HG02840 (cell line): ENCODE results near the gene LIX1.
"Not testable (repeated sequence)": the region's sequence is repeated elsewhere in the genome, so short reads cannot be mapped to it uniquely, and the experiment has no call there.

Source experiments
- ATAC-seq: cut with Tn5 transposase; IDR thresholded peaks from one replicate; pipeline ENCODE4 v1.9.1; 2021; ENCODE audit warnings: mild to moderate bottlenecking, moderate library complexity, moderate number of reproducible peaks; ENCODE audit not compliant: unreplicated experiment, low FRiP score

Gene LIX1

DNA sequence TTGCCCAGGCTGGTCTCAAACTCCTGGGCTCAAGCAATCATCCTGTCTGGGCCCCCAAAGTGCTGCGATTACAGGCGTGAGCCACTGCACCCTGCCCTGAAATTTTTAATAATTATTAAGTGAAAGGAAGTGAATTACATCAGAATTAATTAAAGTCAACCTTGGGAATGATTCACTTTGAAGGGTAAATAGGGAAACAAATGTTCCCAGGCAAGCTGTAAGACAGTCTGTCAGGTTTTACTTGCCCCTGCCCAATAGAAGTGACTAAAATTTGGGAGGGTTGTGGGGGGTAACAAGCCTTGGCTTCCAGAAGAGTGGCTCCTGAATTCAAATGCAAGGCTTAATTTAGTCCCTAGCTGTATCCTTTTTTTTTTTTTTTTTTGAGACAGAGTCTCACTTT is 1.3 kb upstream of the LIX1 start:
- ATAC-seq: no peak

DNA sequence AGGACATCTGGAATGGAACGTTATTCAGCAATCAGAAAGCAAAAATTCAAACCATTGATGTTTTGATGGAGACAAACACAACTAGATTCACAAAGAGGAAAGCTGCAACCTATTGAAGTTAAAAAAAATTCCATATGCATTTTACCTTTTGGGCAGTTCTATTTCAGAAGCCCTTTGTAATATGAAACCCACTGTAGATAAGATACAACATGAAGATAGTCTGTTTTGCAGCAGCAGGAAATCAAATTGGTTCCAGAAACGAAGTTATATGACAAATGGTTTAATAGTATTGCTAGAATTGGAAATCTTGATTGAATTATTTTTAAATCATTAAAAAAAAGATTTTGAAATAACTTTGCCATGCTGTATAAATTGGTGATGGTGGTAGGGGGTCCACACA is 872 bp downstream of the LIX1 start:
- no peak for ATAC-seq

DNA sequence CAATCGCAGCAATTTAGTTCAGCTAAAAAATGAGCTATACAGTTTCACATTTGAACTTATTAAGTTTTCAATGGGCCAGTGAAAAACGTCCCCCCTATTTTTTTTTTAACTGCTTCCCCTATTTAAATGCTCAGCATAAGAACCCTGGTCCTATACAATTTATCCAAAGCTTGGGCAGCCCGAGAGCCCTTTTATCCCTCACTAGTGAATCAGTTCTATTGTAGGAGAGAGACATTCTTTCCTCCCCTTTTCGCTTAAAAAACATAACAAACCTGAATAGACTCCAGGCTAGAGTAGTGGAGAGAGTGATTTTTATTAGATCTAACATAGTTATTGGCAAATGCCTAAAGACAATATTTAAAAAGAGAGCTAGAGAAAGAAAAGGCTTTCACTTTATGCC is 1.4 kb downstream of the LIX1 start:
- no peak for ATAC-seq

DNA sequence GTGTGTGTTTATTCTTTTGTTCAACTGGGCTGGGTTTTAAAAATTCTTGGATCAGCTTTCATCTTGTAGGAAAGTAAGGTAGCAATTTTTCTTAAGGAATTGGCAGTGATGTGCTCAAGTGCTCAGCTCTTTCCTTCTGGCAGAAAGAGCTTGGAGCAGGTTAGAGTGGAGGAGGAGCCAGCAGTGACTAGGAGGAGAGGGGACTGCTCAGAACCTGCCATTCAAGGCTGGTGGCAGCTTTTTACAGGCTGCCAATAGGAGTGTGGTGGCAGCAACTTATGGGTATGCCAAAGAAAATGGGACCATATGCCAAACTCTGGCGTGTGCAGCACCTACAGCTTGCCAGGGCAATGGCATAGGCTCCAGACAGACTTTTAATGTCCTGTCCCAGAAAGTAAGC is 2.2 kb downstream of the LIX1 start:
- ATAC-seq: not testable (repeated sequence)

DNA sequence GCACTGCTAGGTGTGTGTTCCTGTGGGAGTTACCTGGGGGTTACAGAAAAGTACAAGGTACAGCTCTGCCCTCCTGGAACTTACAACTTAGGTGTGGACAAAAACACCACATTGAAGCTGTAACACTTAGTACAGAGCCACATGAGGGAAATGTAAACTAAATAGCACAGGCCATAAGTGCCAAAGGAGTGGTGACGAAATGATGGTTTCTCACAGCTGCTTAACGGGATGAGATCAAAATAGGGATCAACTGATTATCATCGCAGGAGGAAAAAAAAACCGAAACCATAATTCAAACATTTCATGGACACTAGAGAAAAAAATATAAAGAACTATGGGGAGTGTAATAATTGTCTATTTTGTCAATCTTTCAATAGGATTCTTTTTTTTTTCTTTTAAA is 5.9 kb downstream of the LIX1 start:
- ATAC-seq: no peak

DNA sequence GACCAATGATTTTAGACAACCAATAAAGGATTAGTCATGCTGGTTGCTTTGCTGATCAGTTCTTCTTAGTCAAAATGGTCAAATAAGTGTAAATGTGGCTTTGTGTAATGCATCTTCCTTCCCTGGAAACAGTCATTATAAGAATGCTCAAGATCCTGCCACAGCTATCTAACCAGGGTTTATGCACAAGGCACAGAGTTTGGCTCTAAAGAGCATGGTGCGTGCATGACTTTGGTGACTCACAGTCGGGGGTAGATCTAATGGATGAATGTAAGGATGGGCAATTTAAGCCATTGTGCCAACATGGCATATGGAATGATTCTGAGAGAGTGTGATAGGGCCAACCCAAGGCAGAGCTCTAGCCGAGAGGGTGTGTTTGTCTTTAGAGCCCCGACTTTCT is 6.5 kb downstream of the LIX1 start:
- no peak for ATAC-seq

DNA sequence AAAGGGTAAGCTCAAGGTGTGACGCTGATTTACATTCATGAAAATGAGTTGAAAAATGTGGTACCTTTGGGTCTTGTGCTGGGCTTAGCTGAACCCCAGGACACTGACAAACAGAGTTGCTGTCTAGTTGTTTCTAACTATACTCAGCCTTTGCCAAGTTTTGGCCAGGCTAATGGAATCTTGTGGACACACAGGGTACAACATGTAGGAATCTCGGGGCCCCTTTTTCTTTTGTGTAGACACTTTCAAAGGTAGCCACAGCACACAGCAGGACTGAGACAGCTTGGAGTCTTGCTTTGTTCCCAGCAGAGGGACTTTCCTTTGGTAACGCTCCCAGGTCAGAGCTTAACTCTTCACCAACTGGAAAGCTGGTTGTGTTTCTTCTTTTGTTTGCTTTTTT is 7.8 kb downstream of the LIX1 start:
- ATAC-seq: no peak

DNA sequence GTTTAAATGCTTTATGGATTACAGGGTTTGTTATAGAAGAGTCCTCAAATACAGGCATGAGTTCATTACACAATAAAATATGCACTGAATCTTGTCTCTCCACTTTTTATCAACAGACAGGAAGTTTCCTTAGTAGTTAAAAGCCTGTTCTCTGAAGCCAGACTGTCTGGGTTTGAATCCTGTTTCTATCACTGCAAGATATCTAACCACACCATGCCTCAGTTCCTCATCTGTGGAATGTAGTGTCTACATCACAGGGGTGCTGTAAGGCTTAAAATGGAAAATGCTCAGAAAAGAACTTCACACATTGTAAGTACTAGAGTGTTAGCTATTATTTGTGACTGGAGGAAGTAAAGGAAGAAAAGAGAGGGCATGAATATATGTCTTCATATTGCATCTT is 9.3 kb downstream of the LIX1 start:
- ATAC-seq: no peak

DNA sequence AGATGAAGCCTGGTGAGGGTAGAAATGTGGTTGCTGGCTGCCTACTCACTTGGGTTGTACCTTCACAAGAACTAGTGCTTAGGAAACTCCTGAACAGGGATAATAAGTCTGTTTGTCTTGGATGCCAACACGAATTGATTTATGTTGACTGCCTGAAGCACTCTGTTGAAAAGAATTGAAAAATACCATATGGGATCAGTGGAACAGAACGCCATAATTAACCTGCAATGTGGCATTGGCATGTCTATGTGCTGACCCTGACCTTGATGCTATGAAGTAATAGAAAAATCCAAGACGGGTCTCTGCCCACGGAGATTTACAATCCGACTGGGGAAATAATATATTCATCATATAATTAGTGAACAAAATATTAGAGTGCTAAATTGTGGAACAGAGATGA is 10.5 kb downstream of the LIX1 start:
- ATAC-seq: no peak

DNA sequence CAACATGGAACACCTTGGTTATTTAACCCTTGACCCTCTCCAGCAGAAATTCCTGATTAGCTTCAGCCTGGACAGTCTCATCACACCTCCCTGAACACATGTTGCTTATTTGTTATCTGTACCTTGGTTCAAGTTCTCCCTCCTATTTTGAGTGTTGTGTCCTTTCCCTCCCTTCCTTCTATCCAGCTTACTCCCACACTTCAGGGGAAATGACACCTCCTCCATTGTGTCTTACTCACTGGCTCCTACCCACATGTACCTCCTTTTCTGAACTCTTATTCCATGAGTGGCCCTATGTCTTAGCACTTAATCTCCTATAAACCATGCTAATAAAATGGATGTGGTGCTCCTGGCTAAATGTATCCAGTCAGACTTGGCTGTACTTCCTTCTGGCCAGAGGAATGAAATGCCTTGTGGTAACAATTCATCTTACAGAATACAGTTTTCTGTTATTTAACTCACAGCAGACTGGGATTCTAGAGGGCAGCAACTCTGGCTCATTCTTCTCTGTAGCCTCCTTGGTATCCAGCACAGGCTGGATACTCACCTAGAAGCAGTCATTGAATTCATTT is 11.2 kb downstream of the LIX1 start:
- no peak for ATAC-seq

DNA sequence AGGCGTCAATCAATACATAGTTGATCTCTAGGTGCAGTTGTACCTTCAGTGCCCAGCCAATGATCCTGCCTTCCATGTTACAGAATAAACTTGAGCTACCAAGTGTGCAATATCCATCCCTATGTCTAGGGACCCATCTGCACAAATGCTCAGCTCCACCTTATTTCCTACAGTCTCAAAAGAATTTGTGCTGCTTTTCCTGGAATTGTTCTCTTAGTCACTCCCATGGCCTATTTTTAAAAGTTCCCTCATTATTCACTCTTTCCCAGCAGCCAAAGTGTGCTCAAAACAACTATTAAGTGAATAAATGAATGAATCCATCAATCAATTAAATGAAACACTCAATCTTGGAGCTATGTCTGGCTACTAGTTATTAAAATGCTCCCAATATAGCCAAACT is 14.7 kb downstream of the LIX1 start:
- no peak for ATAC-seq

DNA sequence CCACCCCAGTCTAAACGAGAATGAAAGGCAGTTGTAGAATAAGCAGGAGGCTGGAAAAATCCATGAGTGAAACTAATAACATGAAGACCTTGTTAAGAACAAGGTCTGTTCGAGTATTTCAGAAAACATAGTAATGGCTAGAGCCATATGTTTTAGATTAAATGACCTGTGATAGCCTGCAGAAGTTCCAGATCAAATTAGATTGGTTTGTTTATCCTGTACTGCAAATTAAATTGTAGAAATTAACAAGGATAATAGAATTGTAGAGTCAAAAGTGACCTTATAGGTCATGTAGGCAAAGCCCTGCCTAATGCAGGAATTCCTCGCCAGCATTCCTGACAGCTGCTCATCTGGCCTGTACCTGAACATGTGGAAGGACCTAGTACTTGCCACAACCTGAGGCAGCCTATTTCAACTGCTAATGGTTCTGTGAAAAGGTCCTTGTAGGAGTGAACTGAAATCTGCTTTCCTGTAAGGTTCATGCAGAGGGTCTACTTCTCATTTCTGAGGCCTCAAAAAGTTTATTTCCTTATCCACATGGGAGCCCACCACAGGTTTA is 17.2 kb downstream of the LIX1 start:
- no peak for ATAC-seq

DNA sequence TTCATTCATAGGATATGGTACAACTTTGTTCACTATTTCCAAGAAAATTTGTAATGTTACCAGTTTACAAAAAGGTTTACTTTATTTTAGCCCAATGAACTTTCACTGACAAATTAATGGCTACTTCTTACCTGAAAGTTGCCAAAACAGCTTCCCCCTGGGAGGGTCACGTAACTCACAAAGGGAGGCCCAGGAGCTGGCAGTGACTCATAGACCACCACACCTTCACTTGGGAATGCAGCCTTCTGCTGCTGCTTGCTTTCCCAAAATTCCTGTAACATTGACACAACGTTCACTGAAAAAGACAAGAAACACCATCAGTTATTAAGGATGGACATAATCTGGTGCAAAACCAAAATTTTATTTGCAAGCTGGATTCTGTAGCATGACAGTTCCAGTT is 18.1 kb downstream of the LIX1 start:
- ATAC-seq: no peak

DNA sequence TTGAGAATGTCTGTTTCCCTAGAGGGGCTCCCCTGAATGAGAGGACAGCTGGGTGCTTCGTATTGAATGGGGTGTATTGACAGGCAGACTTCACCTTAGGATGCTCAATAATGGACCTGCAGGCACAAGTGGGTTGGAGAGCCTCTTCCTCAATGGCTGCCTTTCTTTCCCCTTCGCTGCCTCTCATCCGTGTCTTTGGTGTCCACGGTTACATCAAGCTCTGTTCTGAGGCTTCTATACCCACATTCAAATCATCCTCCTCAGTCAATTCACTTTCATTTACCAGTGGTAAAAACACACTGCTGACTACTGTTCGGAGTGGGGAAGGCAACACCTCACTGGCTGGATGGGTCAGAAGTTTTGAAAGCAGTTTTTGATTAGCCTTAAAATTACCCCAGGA is 20.6 kb downstream of the LIX1 start:
- no peak for ATAC-seq

DNA sequence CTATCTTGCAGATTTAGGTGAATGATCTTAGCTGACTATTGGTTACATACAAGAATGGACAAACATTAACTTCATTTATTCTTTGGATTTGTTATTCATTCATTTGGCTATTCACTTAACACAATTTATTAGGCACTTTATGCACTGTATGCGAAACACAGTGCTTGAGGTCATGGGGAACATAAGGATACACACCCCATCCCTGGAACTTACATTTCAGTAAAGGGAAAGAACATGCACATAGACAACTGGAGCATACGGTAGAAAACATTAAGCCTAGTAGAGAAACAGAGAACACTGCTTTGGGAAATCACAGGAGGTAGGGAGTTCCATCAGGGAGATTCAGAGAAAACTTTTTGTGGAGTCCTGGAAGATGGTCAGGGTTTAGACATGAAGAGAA is 22.2 kb downstream of the LIX1 start:
- no peak for ATAC-seq

DNA sequence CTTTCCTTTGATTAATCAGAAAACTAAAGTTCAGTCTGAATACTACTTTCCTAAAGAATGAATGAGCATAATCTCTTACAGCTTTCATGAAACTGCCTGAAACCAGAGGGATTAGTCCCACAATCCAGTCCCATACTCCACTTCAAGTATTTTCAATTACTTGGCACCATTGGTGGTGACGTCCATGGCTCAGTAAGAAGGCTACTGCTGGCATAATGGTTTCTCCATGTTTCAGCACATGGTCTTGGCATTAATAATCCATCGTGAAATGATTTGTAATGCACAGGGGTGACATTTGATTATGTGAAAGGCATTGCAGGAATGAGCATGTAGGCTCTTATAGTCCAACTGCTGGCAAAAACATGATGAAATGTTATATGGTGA is 23.4 kb downstream of the LIX1 start:
- no peak for ATAC-seq

DNA sequence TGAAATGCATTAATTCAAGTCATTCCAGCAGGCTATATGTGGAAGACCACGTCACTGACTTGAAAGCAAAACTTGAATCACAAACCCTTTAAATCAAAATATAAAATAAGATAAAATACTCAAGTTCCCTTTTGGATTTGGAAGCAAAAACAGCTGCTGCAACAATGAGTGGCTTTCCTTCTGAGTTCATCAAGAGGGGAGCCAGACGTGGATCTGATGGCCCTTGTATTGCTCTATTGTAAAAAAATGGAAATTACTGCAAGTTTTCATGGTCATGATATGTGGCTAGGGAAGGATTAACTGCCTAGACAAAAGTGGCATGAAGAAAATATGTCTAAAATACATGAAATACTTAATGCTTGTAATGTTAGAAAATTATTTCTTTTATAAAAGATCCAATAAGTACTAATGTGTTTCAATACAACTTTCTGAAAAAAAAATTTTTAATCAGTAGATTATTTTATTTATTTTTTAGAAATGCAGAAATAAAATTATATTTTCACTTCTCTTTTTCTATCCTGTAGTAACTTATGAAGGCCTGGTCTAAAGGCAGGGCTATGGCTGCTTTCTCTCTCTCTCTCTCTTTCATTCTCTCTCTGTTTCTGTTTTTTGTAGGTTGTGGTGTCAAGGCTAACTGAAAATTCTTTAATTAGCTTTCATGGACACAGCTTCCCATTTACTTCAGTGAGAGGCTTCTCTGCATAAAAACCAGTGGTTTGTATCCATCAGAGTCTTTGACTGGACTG is 24.0 kb downstream of the LIX1 start:
- no peak for ATAC-seq

DNA sequence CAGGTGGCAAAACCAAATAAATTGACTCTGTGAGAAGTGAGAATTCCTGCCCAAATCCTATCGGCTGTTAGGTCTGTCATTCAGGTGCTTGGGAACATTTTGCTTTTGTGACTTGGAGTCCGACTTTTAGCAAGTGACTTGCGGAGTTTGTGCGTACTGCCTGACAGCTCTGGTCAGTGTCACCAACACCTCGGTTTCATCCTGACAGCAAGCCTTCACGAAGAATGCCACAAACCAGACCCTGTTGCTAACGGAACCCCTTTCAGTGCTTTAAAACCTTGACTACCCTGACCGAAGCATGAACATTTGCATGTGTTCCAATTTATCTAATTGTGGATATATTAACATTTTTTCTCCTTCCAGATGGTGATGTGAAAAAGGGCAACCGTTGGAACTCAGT is 26.5 kb downstream of the LIX1 start:
- ATAC-seq: no peak

DNA sequence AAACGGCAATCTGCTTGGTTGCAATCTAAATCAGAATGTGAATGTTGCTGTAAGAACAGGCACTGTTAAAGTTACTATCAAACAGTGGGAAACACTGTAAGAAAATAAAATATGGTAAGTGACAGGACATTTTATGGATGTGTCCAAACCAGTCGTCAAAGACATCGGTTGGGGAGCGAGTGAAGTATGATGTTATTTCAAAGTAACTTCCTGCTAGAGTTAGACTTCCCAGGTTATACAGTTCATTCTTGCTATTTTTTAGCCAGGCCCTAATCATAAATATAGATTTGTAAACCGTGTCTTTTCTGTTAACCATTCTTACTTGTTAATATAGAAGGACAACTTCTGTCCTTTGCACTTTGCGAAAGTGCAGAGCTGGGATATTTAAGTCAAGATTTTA is 30.2 kb downstream of the LIX1 start:
- no peak for ATAC-seq

DNA sequence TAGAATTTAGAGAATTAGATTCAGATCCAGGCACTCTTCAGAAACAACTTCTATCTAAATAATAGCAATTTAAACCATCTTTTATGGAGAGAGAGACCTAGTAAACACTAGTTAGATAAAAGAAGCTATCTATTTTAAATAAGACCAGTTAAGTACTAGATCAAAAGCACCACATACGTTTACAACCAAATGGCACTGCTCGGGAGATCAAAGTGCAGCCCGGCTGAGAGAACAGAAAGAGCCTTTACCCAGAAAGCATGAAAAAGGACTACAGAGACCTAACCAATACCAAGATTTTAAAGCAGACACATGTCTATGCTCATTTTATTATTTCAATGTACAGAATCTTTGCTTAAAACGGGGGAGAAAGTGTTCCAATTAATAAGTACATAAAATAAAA is 30.8 kb downstream of the LIX1 start:
- no peak for ATAC-seq

DNA sequence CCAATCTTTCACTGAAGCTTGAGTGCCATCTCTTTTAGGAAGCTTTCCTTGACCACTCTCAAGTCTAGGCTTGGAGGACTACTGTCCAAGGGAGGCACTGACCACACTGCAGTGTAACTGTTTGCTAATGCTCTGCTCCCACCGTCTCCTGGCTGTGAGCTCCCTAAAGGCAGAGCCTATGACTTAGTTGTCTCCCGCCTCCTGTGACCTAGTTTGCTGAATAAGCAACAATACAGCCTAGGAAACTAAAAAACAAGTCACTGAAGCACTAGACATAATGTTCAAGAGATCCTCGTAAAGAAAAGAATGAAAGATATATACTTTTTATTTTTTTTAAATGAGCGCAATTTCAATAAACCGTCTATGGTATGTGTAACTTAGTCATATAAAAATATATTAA is 31.4 kb downstream of the LIX1 start:
- no peak for ATAC-seq

DNA sequence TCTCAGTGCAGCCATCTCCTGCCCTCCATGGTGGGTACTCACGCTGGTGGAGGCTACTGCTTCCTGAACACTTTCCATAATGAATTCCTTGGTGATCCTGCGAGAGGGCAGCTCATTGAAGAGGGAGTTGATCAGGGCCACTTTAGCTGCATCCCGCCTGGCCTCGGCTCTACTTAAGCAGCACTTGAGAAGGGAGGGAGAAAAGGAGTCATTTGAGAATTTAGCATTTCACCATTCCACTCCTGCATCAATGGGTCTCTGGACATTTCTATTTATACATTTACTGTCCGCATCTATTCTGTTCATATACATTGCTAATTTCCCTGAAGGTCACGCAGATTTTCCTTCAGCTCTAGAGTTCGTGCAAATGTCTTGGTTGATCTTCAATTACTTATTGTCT is 35.1 kb downstream of the LIX1 start:
- ATAC-seq: no peak
